T-helper 17 cell (primary cell): ENCODE measurements around the gene CHD3. TPM values are rescaled to one million over a fixed set of nuclear protein-coding genes. Genes with fewer than 3 reads are reported as not detected.

Experiments used
- ATAC-seq: fragments of 150-1000 bp; cut with Tn5 transposase; 2 replicates; pipeline ENCODE4 v1.10.0; 2021; ENCODE audit warnings: mild to moderate bottlenecking, moderate library complexity
- DNase-seq, 3 donors: peaks; one replicate each; pipeline versions ENCODE4 v3.0.0 to v3.0.0-alpha.2; 2020 to 2021
- H3K9me3 ChIP-seq: one replicate; pipeline ENCODE4 v1.7.0; 2013; ENCODE audit warnings: low read length, mild to moderate bottlenecking; ENCODE audit not compliant: control insufficient read depth, poor library complexity, severe bottlenecking
- H3K27ac Mint-ChIP-seq: one replicate; pipeline ENCODE4 v1.8.0; 2022; ENCODE audit warnings: mild to moderate bottlenecking, moderate library complexity, mixed read lengths
- H3K27me3 Mint-ChIP-seq: one replicate; pipeline ENCODE4 v1.8.0; 2022; ENCODE audit warnings: mixed read lengths
- H3K36me3 Mint-ChIP-seq: one replicate; pipeline ENCODE4 v1.8.0; 2022; ENCODE audit warnings: low read depth, mixed read lengths
- H3K4me1 Mint-ChIP-seq: one replicate; pipeline ENCODE4 v1.8.0; 2022; ENCODE audit warnings: mild to moderate bottlenecking, mixed read lengths
- H3K4me3 Mint-ChIP-seq: one replicate; pipeline ENCODE4 v1.8.0; 2022; ENCODE audit warnings: mild to moderate bottlenecking, moderate library complexity, mixed read lengths
- total RNA-seq, 4 donors: library from RNA in 2 of 4; stranded (reverse) in 2 of 4; gene quantifications; one replicate each; pipeline ENCODE4 v1.2.3 and lab custom pipeline; 2022 to 2026

CHD3 gene
- total RNA-seq, 2 donors from 2014 or later = 219 TPM

DNA sequence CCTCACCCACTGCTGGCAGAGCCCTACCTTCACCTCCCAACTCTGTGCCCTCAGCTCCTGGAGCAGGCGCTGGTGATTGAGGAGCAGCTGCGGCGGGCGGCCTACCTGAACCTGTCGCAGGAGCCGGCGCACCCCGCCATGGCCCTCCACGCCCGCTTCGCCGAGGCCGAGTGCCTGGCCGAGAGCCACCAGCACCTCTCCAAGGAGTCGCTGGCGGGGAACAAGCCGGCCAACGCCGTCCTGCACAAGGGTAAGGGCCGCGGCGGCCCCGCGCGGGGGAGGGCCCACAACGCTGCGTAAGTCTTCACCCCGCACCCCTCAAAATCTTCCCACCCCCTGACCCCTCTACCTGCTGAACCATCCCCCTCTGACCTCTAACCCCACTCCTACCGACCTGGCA is 20.5 kb downstream of the CHD3 start:
- H3K27ac Mint-ChIP-seq = peak overlapping the region; percentile 51
- ATAC-seq = no peak
- H3K27me3 Mint-ChIP-seq = no peaks in the 10 kb centered on the region
- no peak overlapping the region for H3K4me3 Mint-ChIP-seq
- no peaks in the 10 kb centered on the region for H3K9me3 ChIP-seq
- peaks cover 25% of the 10 kb centered on the region for H3K36me3 Mint-ChIP-seq
- DNase-seq = no peak
- H3K4me1 Mint-ChIP-seq = peaks cover 12% of the 10 kb centered on the region

DNA sequence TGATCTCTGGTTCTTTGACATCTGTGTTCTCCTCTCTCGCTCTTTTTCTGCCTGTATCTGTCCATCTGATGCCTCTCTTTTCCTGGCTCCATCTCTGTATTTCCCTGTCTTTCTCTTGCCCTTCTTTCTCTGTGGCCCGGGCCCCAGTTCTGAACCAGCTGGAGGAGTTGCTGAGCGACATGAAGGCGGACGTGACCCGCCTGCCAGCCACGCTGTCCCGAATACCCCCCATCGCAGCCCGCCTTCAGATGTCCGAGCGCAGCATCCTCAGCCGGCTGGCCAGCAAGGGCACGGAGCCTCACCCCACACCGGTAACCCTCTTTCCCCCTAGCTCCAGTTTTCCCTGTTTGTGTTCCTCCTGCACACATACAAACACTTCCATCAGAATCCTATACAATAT is 21.7 kb downstream of the CHD3 start:
- H3K4me3 Mint-ChIP-seq = no peak overlapping the region
- peaks cover 13% of the 10 kb centered on the region for H3K4me1 Mint-ChIP-seq
- peaks cover 19% of the 10 kb centered on the region for H3K36me3 Mint-ChIP-seq
- peak overlapping the region; percentile 51 for H3K27ac Mint-ChIP-seq
- H3K27me3 Mint-ChIP-seq = no peaks in the 10 kb centered on the region
- DNase-seq = no peak
- no peaks in the 10 kb centered on the region for H3K9me3 ChIP-seq
- ATAC-seq = no peak

DNA sequence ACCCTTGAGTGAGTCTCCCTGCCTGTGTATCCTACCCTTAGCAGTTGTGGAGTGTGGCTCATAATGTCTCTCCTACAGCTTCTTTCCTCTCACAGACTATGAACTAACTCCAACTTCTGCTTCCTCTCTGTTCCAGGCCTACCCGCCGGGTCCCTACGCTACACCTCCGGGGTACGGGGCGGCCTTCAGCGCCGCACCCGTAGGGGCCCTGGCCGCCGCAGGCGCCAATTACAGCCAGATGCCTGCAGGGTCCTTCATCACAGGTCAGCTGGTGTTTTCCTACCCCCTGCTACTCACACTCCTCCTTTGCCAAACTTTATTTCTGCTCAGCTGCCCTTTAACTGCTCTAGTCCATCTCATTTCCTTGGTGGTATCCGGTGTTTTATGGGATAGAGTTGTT is 22.1 kb downstream of the CHD3 start:
- H3K27me3 Mint-ChIP-seq = no peaks in the 10 kb centered on the region
- peaks cover 13% of the 10 kb centered on the region for H3K4me1 Mint-ChIP-seq

DNA sequence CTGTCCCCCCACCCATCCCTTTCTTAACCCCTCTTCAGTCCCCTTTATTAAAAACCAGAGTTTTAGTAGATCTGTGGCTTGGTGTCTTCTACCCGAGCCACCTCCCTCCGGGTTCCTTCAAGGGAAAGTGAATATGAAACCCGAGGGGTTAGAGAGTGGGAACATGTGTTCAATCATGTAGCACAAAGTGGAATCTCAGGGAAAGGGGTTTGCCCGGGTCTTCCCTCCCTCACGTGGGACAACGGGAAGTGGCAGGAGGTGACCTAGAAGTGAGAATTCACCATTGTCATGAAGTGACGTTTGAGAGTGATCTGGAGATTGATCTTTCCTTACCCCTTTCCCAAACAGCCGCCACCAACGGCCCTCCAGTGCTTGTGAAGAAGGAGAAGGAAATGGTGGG is 22.5 kb downstream of the CHD3 start:
- Mint-ChIP-seq H3K27me3 (no peaks in the 10 kb centered on the region), H3K36me3 (peaks cover 19% of the 10 kb centered on the region), H3K27ac (no peak overlapping the region), H3K4me3 (no peak overlapping the region), H3K4me1 (peaks cover 13% of the 10 kb centered on the region)
- ATAC-seq (no peak), DNase-seq (no peak)
- H3K9me3 ChIP-seq = no peaks in the 10 kb centered on the region

More for the DNA sequence above, 22.1 kb downstream of the CHD3 start:
- no peaks in the 10 kb centered on the region for H3K9me3 ChIP-seq
- no peak overlapping the region for H3K4me3 Mint-ChIP-seq
- H3K27ac Mint-ChIP-seq = peak overlapping the region; percentile 51
- H3K36me3 Mint-ChIP-seq = peaks cover 19% of the 10 kb centered on the region
- DNase-seq = no peak
- ATAC-seq = no peak

DNA sequence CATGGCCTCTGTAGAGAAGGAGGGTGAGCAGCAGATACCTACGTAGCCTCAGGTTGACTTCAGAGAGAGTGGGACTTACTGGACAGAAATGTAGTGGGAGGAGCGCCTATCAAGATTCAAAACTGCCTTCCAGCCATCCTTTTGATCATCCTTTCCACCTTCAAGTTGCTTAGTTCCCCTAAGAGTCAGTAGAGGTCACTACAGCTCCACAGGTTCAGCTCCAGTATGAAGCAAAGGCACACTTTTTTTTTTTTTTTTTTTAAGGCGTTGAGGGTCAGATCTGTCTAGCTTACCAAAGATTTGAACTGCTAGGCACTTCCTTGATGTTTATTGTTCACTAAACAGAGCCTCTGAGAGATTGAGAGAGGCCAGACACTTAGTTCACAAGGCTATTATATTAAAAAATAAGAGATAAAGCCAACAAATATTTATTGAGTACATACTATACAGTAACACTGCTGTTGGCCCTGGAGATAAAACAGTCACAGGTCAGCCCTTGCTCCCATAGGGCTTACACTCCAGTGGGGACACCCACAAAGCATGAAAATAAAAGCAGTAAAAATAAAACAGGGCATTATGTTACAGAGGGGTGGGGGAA is 24.4 kb downstream of the CHD3 start:
- peaks cover 17% of the 10 kb centered on the region for H3K36me3 Mint-ChIP-seq
- peak overlapping the region; percentile 33 for H3K4me3 Mint-ChIP-seq
- H3K9me3 ChIP-seq = no peaks in the 10 kb centered on the region
- H3K27ac Mint-ChIP-seq = peak overlapping the region; percentile 19
- ATAC-seq = peak; percentile 54
- H3K27me3 Mint-ChIP-seq = no peaks in the 10 kb centered on the region
- DNase-seq = no peak
- H3K4me1 Mint-ChIP-seq = peaks cover 21% of the 10 kb centered on the region

DNA sequence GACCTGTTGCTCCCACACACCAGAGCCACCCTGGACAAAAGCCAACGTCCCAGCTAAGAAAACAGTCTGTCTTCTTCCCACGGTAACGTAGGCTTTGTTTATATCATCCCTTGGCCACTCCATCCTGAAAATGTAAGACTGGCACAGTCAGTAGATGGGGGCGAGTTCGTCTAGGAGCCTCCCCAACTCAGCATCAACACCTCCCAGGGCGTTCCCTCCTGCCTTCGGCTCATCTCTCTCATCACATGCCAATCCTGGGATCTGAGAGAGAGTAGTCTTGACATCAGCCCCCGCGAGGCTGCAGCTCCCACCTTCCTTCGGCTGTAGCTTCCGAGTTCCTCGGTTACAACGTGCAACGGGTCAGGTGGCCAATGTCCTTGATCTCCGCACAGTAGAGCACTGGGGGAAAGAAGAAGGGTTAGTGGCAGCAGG is 26.6 kb downstream of the CHD3 start:
- DNase-seq (no peak), ATAC-seq (no peak)
- peaks cover 21% of the 10 kb centered on the region for H3K4me1 Mint-ChIP-seq

DNA sequence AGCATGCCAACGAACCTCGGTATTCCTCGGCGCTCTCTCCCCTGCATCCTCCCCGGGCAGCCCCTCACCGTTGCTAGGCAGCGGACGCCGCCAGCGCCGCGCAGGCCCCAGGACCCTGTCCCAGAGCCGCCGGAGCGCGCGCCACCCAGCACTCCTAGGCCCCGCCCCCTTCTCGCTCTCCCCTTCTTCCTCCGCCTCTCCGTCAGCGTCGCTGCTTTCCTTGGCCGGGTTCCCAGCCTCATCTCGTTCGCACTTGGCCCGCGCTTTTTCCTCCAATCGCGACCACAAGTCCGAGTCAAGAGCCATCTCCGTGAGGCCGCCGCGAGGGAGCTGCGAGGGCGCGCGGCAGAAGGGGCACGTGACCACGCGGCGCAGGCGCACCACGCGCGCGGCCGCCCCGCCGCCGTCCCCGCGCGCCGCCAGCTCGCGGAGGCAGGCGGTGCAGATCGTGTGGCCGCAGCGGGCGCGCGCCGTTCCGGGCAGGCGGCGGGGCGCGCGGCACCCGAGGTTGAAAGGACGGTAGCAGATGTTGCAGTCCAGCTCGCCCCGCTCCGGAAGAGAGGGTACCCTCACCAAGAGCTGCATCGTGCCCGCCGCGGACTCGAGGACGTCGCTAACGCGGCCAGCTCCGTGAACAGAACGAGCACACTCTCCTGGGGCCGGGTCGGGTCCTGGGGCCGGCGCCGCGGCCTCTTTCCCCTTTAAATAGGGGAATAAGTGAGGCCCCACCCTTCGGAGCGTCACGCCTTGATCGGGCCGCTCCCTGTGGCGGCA is 27.2 kb downstream of the CHD3 start, which contains the start of gene RNF227:
TSS of gene RNF227 (minus strand) at position 679 of the 774 bp plus-strand sequence. CDS start at position 585, 94 bp downstream.
- H3K4me1 Mint-ChIP-seq = peaks cover 23% of the 10 kb centered on the region
- ATAC-seq (peak; percentile 84), DNase-seq (peak; percentile 71 to 79 (median 78))
- H3K27ac Mint-ChIP-seq = peak within 1 kb of the TSS; percentile 84
- H3K27me3 Mint-ChIP-seq = no peaks in the 10 kb centered on the region
- H3K4me3 Mint-ChIP-seq = peak within 1 kb of the TSS; percentile 90
- H3K36me3 Mint-ChIP-seq = peaks cover 1% of the 10 kb centered on the region
- no peaks in the 10 kb centered on the region for H3K9me3 ChIP-seq

More for the DNA sequence above, 26.6 kb downstream of the CHD3 start:
- peak overlapping the region; percentile 90 for H3K4me3 Mint-ChIP-seq
- peaks cover 7% of the 10 kb centered on the region for H3K36me3 Mint-ChIP-seq
- H3K9me3 ChIP-seq = no peaks in the 10 kb centered on the region
- H3K27ac Mint-ChIP-seq = peak overlapping the region; percentile 56
- H3K27me3 Mint-ChIP-seq = no peaks in the 10 kb centered on the region

DNA sequence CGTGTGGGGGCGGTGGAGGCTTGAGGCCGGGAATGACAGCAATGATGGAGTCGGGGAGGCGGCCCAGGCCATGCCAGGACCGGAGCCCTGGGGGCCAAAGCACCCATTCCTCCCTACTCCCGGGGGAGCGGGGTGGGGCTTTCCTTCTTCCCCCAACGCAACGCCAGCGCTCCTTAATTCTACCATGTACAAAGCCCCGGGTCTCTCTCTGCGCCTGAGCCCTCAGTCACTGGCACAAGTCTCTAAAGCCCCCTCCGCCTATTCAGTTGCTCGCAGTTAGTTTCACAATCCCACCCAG is 27.7 kb downstream of the CHD3 start:
- no peaks in the 10 kb centered on the region for H3K9me3 ChIP-seq
- Mint-ChIP-seq H3K4me1 (peaks cover 25% of the 10 kb centered on the region), H3K27me3 (no peaks in the 10 kb centered on the region), H3K27ac (peak overlapping the region; percentile 84), H3K4me3 (peak overlapping the region; percentile 90), H3K36me3 (no peaks in the 10 kb centered on the region)
- ATAC-seq = no peak
- no peak for DNase-seq

DNA sequence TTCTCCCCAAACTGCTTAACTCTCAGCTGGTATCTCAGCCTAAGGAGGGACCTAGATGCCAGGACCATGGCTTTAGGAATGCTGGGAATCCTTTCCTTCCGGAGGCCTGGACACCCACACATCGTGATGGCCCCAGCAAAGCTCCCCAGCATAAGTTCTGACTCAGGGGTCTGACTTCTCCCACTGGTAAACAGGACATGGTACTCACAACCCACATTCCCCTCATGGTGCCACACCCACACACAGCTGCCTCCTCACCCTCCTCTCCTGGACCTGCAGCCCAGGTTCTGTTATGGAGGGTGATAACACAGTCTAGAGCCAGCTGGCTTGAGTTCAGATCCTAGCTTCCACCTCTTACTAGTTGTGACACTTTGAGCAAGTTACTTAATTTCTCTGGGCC is 28.2 kb downstream of the CHD3 start:
- H3K27me3 Mint-ChIP-seq = no peaks in the 10 kb centered on the region
- no peaks in the 10 kb centered on the region for H3K36me3 Mint-ChIP-seq
- no peaks in the 10 kb centered on the region for H3K9me3 ChIP-seq
- peaks cover 28% of the 10 kb centered on the region for H3K4me1 Mint-ChIP-seq
- ATAC-seq (no peak), DNase-seq (no peak)
- peak overlapping the region; percentile 90 for H3K4me3 Mint-ChIP-seq
- peak overlapping the region; percentile 84 for H3K27ac Mint-ChIP-seq

DNA sequence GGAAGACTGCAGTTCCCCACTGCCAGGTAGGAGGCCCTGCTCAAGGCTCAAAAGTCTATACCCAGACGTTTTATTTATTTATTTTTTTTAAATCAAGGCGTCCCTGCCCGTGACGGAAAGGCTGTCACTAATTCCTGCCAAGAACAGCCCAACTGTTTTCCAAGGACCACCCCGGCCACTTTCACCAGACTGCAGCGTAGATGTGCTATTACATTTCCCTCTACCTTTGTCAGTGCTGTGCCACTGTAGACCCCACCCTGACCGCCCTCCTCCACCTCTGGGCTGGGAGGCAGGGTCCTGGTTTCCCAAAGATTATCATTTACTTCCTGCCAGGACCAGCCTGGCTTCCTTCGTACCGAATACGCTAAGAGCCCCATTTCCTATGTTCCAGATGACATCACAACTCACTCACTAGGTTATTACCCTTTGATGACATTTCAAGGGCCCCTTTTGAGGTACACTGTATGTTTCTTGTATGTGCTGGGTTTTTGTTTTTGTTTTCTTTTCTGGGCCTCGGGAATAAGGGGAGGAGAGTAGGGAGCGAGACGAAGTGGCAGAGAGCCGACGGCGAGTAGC is 33.8 kb downstream of the CHD3 start:
- DNase-seq = no peak
- H3K9me3 ChIP-seq = no peaks in the 10 kb centered on the region
- Mint-ChIP-seq H3K4me3 (peak overlapping the region; percentile 98), H3K4me1 (peaks cover 22% of the 10 kb centered on the region), H3K27me3 (no peaks in the 10 kb centered on the region), H3K36me3 (no peaks in the 10 kb centered on the region), H3K27ac (peak overlapping the region; percentile 95)
- ATAC-seq = peak; percentile 62

DNA sequence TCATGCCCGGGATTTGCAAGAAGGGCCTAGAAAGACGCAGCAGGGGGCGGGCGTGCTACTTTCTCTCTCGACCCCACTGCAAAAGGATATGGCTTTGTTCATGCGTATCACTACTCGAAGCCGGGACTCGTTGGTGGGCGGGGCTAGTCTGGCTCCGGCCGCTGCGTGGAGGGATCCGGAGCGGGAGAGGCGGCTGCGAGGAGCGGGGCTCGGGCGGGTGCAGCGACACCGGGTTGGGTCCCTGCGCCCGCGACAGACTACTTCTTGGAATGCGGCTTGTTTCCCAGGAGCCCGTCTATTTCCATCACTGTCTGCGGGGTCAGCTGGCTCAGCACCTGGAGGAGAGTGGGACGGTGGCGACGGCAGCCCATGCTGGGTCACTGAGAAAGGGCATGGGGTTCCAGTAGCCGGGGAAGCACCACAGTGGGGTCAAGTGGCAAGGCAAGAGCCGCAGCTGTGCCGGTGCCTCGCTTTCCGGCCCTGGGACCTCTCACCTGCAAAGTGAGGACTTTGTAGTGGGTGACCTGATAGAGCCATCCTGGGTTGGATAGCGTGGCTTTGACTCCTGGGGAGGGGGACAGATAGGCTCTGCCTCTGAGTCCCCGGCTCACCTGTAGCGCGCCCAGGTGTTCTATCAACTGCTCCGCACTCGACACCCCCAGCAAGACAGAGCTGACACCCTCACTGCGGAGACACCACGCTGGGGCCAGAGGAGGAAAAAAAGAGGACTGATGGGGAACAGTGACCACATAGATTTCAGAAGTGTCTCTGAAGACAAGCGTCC is 34.4 kb downstream of the CHD3 start:
- DNase-seq = peak; percentile 71 to 74 (median 73)
- Mint-ChIP-seq H3K27me3 (no peaks in the 10 kb centered on the region), H3K27ac (peak overlapping the region; percentile 95), H3K4me3 (peak overlapping the region; percentile 98), H3K36me3 (peaks cover 2% of the 10 kb centered on the region), H3K4me1 (peaks cover 25% of the 10 kb centered on the region)
- ATAC-seq = peak; percentile 97
- H3K9me3 ChIP-seq = no peaks in the 10 kb centered on the region

DNA sequence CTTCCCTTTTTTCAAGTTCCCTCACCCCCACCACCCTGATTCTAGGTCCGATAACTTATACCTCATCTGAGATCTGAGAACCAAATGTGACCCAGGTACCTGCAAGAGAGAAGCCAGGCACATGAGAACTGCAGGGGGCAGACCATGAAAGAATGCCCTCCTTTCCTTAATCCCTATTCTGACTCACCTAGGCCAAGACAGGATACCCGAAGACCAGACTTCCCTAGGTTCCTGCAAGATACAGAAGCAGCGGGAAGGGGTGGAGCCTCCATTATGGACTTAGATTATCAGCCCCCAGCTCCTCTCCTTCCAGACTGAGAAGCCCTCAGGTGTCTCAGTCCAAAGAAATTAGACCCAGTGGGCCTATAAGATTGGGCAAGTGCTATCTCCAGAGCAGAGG is 39.0 kb downstream of the CHD3 start:
- Mint-ChIP-seq H3K36me3 (peaks cover 6% of the 10 kb centered on the region), H3K4me3 (no peak overlapping the region), H3K27ac (peak overlapping the region; percentile 81), H3K27me3 (no peaks in the 10 kb centered on the region), H3K4me1 (peaks cover 32% of the 10 kb centered on the region)
- no peaks in the 10 kb centered on the region for H3K9me3 ChIP-seq
- ATAC-seq (no peak), DNase-seq (no peak)
